Activated CD8-positive, alpha-beta memory T cell treated with anti-CD3 and anti-CD28 coated beads for 4 hours (primary cell): ENCODE data around the gene ZBED3.
A peak's percentile ranks its signal among the peaks of the same experiment; 100 is the strongest.
"Not testable (repeated sequence)": the region's sequence is repeated elsewhere in the genome, so short reads cannot be mapped to it uniquely, and the experiment has no call there.

Source experiments
- DNase-seq, 2 donors: peaks; one replicate each; pipeline ENCODE4 v3.0.0-alpha.2; 2020; ENCODE audit warnings: low read depth in 2 of 2

Gene ZBED3

GRCh38 chr5:77086689-77087483, at the start of gene ZBED3:
ZBED3 (minus strand) TSS chr5:77087285; CDS start chr5:77077878, 9,407 bp downstream.
- peak in 1 of 2 donors; percentile 28 for DNase-seq

- no peak for DNase-seq
These were observed 46.1 kb upstream of the ZBED3 start for GRCh38 chr5:77133061-77133758.

GRCh38 chr5:77131361-77131760, 44.3 kb upstream of the ZBED3 start:
- no peak for DNase-seq

- no peak for DNase-seq
These were observed 42.4 kb upstream of the ZBED3 start for GRCh38 chr5:77129391-77129990.

- DNase-seq, result no peak
These were observed 41.5 kb upstream of the ZBED3 start for GRCh38 chr5:77128411-77129061.

- DNase-seq, result no peak
These were observed 36.0 kb upstream of the ZBED3 start for GRCh38 chr5:77123057-77123456.

GRCh38 chr5:77120706-77121105, 33.6 kb upstream of the ZBED3 start:
- no peak for DNase-seq

- no peak for DNase-seq
These were observed 33.0 kb upstream of the ZBED3 start for GRCh38 chr5:77120086-77120485.

GRCh38 chr5:77117161-77117560, 30.1 kb upstream of the ZBED3 start:
- no peak for DNase-seq

- DNase-seq, result not testable (repeated sequence)
These were observed 19.9 kb upstream of the ZBED3 start for GRCh38 chr5:77107035-77107434.

- DNase-seq, result no peak
These were observed 17.7 kb upstream of the ZBED3 start for GRCh38 chr5:77104813-77105212.

- DNase-seq, result no peak
These were observed 16.4 kb upstream of the ZBED3 start for GRCh38 chr5:77103457-77103856.

GRCh38 chr5:77102549-77102948, 15.5 kb upstream of the ZBED3 start:
- DNase-seq, result no peak

GRCh38 chr5:77101298-77101697, 14.2 kb upstream of the ZBED3 start:
- DNase-seq, result no peak

GRCh38 chr5:77095189-77095588, 8.1 kb upstream of the ZBED3 start:
- no peak for DNase-seq

- no peak for DNase-seq
These were observed 588 bp upstream of the ZBED3 start for GRCh38 chr5:77087484-77088261.

GRCh38 chr5:77086368-77086688, 757 bp downstream of the ZBED3 start:
- no peak for DNase-seq

- DNase-seq, result no peak
These were observed 4.0 kb downstream of the ZBED3 start for GRCh38 chr5:77083088-77083487.

- no peak for DNase-seq
These were observed 4.8 kb downstream of the ZBED3 start for GRCh38 chr5:77082280-77082679.

GRCh38 chr5:77080905-77081304, 6.2 kb downstream of the ZBED3 start:
- DNase-seq, result no peak

GRCh38 chr5:77080479-77080878, 6.6 kb downstream of the ZBED3 start:
- DNase-seq, result not testable (repeated sequence)

- DNase-seq, result no peak
These were observed 9.3 kb downstream of the ZBED3 start for GRCh38 chr5:77077829-77078176.
